ENCODE data around the gene LRRC7.

LRRC7 gene

DNA sequence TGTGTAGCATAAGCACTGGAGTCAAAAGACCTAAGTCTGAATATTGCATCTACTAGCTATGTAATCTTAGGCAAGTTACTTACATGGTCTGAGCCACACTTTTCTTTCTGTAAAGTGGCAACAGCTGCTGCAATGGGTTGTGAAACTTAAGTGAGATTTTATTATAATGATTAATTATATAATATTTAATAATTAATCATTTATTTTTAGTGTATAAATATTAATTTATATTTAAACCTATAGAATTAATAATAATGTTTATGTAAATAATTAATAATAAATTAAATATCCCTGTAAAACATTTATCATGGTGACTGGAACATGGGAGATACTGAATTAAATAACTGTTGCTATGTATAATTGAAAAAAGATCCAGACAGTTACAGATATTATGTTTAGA lies 457.3 kb downstream of the LRRC7 start:
- TF ChIP-seq SUZ12 (IDR thresholded peaks at IDR 0.05; ENCODE audit: extremely low read depth, insufficient read depth, insufficient read length) (no peak), YY1 (IDR thresholded peaks at IDR 0.05; ENCODE audit: insufficient read depth, insufficient read length) (no peak), ZNF274 (IDR thresholded peaks at IDR 0.05; ENCODE audit: low read depth, low read length) (no peak)
- no peak for DNase-seq (ENCODE audit: low read depth, low spot score)
- H3K4me1 ChIP-seq (ENCODE audit: insufficient read depth, insufficient read length) = no peaks in the 10 kb centered on the region
- no peaks in the 10 kb centered on the region for H3K9me3 ChIP-seq (ENCODE audit: insufficient read depth, low read length)
- H3K4me3 ChIP-seq (ENCODE audit: insufficient read length, low read depth) = no peak overlapping the region
- H3K9ac ChIP-seq (ENCODE audit: insufficient read length, low read depth) = no peak overlapping the region
- no peaks in the 10 kb centered on the region for H3K36me3 ChIP-seq (ENCODE audit: insufficient read depth, insufficient read length, low read length)
- H3K27me3 ChIP-seq (ENCODE audit: insufficient read depth, insufficient read length) = no peaks in the 10 kb centered on the region

DNA sequence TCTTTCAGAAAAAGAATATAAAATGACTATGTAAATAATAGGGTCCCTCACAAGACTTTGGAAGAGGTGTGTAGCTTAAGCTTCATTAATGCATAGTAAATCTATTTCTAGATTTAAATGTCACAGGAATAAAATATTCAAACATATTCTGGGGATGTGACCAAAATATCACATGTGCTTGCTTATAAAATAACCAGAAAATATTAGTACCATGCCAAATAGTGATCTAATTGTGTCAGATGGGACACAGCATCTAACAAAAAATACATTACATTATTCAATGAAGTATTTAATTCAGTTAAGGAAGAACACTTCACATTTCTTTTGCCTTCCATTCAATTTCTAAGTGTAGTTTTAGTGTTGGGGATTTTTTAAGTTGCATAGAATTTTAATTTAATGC lies 458.1 kb downstream of the LRRC7 start:
- DNase-seq (ENCODE audit: low read depth, low spot score) = no peak
- H3K4me3 ChIP-seq (ENCODE audit: insufficient read length, low read depth) = no peak overlapping the region
- H3K36me3 ChIP-seq (ENCODE audit: insufficient read depth, insufficient read length, low read length) = no peaks in the 10 kb centered on the region
- TF ChIP-seq SUZ12 (IDR thresholded peaks at IDR 0.05; ENCODE audit: extremely low read depth, insufficient read depth, insufficient read length) (no peak), ZNF274 (IDR thresholded peaks at IDR 0.05; ENCODE audit: low read depth, low read length) (no peak), YY1 (IDR thresholded peaks at IDR 0.05; ENCODE audit: insufficient read depth, insufficient read length) (no peak)
- H3K27me3 ChIP-seq (ENCODE audit: insufficient read depth, insufficient read length) = no peaks in the 10 kb centered on the region
- H3K9me3 ChIP-seq (ENCODE audit: insufficient read depth, low read length) = no peaks in the 10 kb centered on the region
- no peak overlapping the region for H3K9ac ChIP-seq (ENCODE audit: insufficient read length, low read depth)
- H3K4me1 ChIP-seq (ENCODE audit: insufficient read depth, insufficient read length) = no peaks in the 10 kb centered on the region

GRCh38 chr1:70033266-70033873 lies 465.6 kb downstream of the LRRC7 start:
- Histone ChIP-seq H3K9me3 (ENCODE audit: insufficient read depth, low read length) (no peaks in the 10 kb centered on the region), H3K4me3 (ENCODE audit: insufficient read length, low read depth) (no peak overlapping the region), H3K9ac (ENCODE audit: insufficient read length, low read depth) (no peak overlapping the region), H3K27me3 (ENCODE audit: insufficient read depth, insufficient read length) (no peaks in the 10 kb centered on the region), H3K4me1 (ENCODE audit: insufficient read depth, insufficient read length) (no peaks in the 10 kb centered on the region), H3K36me3 (ENCODE audit: insufficient read depth, insufficient read length, low read length) (no peaks in the 10 kb centered on the region)
- TF ChIP-seq SUZ12 (IDR thresholded peaks at IDR 0.05; ENCODE audit: extremely low read depth, insufficient read depth, insufficient read length) (no peak), ZNF274 (IDR thresholded peaks at IDR 0.05; ENCODE audit: low read depth, low read length) (no peak), YY1 (IDR thresholded peaks at IDR 0.05; ENCODE audit: insufficient read depth, insufficient read length) (no peak)
- no peak for DNase-seq (ENCODE audit: low read depth, low spot score)

DNA sequence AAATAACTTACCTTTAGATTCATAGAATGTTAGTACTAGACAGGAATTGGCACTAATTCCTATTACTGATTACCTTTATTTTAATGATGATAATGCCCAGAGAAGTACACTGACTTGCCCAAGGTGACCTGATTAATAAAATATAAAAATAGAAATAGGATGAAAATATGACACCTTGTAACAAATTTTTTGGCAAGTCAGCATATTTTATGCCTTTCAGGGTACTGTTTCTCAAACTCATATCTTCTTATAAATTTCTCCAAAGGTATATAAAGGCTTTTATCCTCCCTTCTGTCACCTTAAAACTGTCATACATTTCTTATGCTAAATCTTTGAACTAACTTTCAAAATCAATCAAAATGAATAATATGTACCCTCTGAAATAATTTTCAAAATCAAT lies 466.2 kb downstream of the LRRC7 start:
- TF ChIP-seq SUZ12 (IDR thresholded peaks at IDR 0.05; ENCODE audit: extremely low read depth, insufficient read depth, insufficient read length) = no peak
- no peak for TF ChIP-seq ZNF274 (IDR thresholded peaks at IDR 0.05; ENCODE audit: low read depth, low read length)
- TF ChIP-seq YY1 (IDR thresholded peaks at IDR 0.05; ENCODE audit: insufficient read depth, insufficient read length) = no peak
- Histone ChIP-seq H3K36me3 (ENCODE audit: insufficient read depth, insufficient read length, low read length) (no peaks in the 10 kb centered on the region), H3K4me3 (ENCODE audit: insufficient read length, low read depth) (no peak overlapping the region), H3K27me3 (ENCODE audit: insufficient read depth, insufficient read length) (no peaks in the 10 kb centered on the region), H3K9ac (ENCODE audit: insufficient read length, low read depth) (no peak overlapping the region), H3K9me3 (ENCODE audit: insufficient read depth, low read length) (no peaks in the 10 kb centered on the region), H3K4me1 (ENCODE audit: insufficient read depth, insufficient read length) (no peaks in the 10 kb centered on the region)
- DNase-seq (ENCODE audit: low read depth, low spot score) = no peak

DNA sequence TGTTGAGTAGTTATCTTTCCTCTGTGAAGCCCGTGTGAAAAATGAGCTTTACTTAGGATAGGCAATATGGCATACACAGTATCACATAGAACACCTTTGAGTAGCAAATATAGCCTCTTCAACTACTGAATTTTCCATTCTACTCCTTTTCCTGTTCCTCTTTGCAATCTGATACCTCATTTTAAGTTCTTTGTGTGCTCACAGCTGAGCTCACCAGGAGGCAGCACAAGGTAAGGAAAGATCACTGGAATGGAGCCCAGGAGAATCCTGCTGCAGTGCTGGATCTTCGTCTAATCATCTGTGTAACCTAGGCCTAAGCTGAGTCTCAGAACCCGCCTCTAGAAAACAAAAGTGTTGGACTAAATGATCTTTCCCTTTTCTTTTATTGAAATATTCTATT lies 466.7 kb downstream of the LRRC7 start:
- Histone ChIP-seq H3K9ac (ENCODE audit: insufficient read length, low read depth) (no peak overlapping the region), H3K36me3 (ENCODE audit: insufficient read depth, insufficient read length, low read length) (no peaks in the 10 kb centered on the region), H3K4me1 (ENCODE audit: insufficient read depth, insufficient read length) (no peaks in the 10 kb centered on the region), H3K27me3 (ENCODE audit: insufficient read depth, insufficient read length) (no peaks in the 10 kb centered on the region), H3K9me3 (ENCODE audit: insufficient read depth, low read length) (no peaks in the 10 kb centered on the region), H3K4me3 (ENCODE audit: insufficient read length, low read depth) (no peak overlapping the region)
- DNase-seq (ENCODE audit: low read depth, low spot score) = peak; percentile 78
- no peak for TF ChIP-seq YY1 (IDR thresholded peaks at IDR 0.05; ENCODE audit: insufficient read depth, insufficient read length)
- no peak for TF ChIP-seq SUZ12 (IDR thresholded peaks at IDR 0.05; ENCODE audit: extremely low read depth, insufficient read depth, insufficient read length)
- no peak for TF ChIP-seq ZNF274 (IDR thresholded peaks at IDR 0.05; ENCODE audit: low read depth, low read length)

DNA sequence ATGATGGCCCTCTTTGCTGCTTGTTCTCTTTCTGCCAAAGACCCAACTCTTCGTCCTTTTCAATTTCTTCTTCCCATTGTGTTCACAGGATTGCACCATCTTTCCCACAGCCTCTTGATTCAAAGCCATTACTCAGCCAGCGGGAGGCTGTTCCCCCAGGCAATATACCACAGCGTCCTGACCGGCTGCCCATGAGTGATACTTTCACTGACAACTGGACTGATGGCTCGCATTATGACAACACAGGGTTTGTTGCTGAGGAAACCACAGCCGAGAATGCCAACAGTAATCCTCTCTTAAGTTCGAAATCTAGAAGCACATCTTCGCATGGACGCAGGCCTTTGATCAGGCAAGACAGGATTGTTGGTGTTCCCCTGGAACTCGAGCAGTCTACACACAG lies 470.3 kb downstream of the LRRC7 start:
- Histone ChIP-seq H3K36me3 (ENCODE audit: insufficient read depth, insufficient read length, low read length) (no peaks in the 10 kb centered on the region), H3K4me3 (ENCODE audit: insufficient read length, low read depth) (no peak overlapping the region), H3K27me3 (ENCODE audit: insufficient read depth, insufficient read length) (no peaks in the 10 kb centered on the region), H3K4me1 (ENCODE audit: insufficient read depth, insufficient read length) (no peaks in the 10 kb centered on the region), H3K9me3 (ENCODE audit: insufficient read depth, low read length) (no peaks in the 10 kb centered on the region), H3K9ac (ENCODE audit: insufficient read length, low read depth) (no peak overlapping the region)
- TF ChIP-seq ZNF274 (IDR thresholded peaks at IDR 0.05; ENCODE audit: low read depth, low read length) (no peak), YY1 (IDR thresholded peaks at IDR 0.05; ENCODE audit: insufficient read depth, insufficient read length) (no peak), SUZ12 (IDR thresholded peaks at IDR 0.05; ENCODE audit: extremely low read depth, insufficient read depth, insufficient read length) (no peak)
- peak; percentile 80 for DNase-seq (ENCODE audit: low read depth, low spot score)

DNA sequence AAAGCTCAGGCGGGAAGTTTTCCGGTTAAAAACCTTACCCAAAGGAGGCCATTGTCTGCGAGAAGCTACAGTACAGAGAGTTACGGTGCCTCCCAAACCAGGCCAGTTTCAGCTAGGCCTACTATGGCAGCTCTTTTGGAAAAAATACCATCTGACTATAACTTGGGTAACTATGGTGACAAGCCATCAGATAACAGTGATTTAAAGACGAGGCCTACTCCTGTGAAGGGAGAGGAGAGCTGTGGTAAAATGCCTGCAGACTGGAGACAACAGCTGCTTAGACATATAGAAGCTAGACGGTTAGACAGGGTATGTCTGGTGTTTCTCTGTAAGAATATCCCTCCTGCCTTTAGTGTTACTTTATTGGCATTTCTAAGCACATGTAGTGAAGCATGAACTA lies 471.8 kb downstream of the LRRC7 start:
- no peaks in the 10 kb centered on the region for H3K9me3 ChIP-seq (ENCODE audit: insufficient read depth, low read length)
- H3K36me3 ChIP-seq (ENCODE audit: insufficient read depth, insufficient read length, low read length) = no peaks in the 10 kb centered on the region
- no peak for TF ChIP-seq ZNF274 (IDR thresholded peaks at IDR 0.05; ENCODE audit: low read depth, low read length)
- TF ChIP-seq SUZ12 (IDR thresholded peaks at IDR 0.05; ENCODE audit: extremely low read depth, insufficient read depth, insufficient read length) = no peak
- TF ChIP-seq YY1 (IDR thresholded peaks at IDR 0.05; ENCODE audit: insufficient read depth, insufficient read length) = no peak
- no peak overlapping the region for H3K4me3 ChIP-seq (ENCODE audit: insufficient read length, low read depth)
- H3K27me3 ChIP-seq (ENCODE audit: insufficient read depth, insufficient read length) = no peaks in the 10 kb centered on the region
- H3K4me1 ChIP-seq (ENCODE audit: insufficient read depth, insufficient read length) = no peaks in the 10 kb centered on the region
- no peak for DNase-seq (ENCODE audit: low read depth, low spot score)
- H3K9ac ChIP-seq (ENCODE audit: insufficient read length, low read depth) = no peak overlapping the region
